Hippocampal formation (tissue), 2 donors: ENCODE results near the gene DNAH3.
A peak's percentile ranks its signal among the peaks of the same experiment; 100 is the strongest.

ENCODE experiments used
- DNase-seq, 2 donors: peaks; one replicate each; lab custom pipeline; 2025; lab: John Stamatoyannopoulos, UW

Gene DNAH3

DNA sequence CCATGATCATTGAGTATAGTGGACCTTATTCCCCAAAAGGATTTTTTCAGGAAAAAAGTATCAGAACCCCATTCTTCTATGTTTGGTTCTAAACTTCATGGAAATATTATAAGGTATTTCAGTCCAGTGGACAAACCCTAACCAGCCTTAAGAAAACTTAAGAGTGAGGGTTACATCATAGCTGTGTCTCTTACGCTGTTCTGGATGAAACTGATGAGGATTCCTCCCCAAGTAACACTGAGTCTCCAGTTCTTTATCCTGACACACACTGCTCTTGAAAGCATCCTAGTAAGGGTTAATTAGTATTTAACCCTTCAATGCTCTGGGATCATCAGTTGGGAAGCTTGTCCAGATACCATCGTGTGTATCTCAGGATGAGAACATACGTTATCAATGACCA, 245.1 kb downstream of the DNAH3 start:
- no peak for DNase-seq

DNA sequence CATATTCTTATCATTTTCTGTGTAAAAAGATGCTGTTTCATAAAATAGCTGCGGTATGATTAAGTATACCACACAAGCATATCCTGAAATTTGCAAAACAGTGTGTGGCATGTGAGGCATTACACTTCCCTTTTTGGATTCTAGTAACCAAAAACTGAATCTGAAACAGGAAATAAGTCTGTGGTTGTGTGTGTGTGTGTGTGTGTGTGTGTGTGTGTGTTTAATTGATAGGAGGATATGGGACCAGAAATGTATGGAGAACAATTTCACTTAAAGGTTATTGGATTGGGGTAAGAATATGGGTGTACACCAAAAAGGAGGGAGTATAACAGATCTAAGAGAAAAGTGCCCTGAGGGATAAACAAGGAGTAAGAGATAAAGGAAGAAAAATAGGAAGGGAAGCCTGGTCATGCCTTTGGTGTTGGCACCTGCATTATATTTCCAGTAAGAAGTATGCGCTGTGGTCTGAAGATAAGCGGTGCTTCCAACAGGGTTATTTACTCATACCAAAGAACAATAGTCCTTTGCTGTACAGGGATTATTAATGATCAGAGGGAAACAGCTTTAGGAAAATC, 246.1 kb downstream of the DNAH3 start:
- DNase-seq = no peak

DNA sequence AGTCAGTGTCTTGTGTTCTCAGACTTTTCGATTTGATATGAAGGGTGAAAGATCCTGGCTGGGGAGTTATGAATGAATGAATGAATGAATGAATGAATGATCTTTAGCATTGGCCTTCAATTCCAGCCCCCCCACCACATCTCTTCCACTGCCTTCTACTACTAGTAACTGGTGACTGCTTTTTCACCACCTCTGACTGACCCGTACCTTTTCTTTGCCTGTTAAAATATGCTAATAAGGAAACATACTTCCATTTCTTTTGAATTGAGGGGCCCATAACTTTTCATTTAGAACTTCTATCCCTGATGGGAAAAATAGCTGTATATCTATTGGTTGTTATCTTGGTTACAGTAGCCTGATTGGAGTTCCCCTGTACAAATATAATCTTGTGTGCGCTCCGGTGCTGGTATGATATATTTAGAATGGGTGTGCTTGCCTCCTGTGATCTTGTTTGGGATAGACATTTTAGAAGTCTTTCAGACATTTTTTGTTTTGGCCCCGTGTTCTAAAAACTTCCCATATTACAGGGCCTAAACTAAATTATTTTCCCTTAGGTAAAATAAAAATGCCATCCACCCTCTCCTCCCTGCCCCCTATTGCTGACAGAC, 246.6 kb downstream of the DNAH3 start:
- no peak for DNase-seq

DNA sequence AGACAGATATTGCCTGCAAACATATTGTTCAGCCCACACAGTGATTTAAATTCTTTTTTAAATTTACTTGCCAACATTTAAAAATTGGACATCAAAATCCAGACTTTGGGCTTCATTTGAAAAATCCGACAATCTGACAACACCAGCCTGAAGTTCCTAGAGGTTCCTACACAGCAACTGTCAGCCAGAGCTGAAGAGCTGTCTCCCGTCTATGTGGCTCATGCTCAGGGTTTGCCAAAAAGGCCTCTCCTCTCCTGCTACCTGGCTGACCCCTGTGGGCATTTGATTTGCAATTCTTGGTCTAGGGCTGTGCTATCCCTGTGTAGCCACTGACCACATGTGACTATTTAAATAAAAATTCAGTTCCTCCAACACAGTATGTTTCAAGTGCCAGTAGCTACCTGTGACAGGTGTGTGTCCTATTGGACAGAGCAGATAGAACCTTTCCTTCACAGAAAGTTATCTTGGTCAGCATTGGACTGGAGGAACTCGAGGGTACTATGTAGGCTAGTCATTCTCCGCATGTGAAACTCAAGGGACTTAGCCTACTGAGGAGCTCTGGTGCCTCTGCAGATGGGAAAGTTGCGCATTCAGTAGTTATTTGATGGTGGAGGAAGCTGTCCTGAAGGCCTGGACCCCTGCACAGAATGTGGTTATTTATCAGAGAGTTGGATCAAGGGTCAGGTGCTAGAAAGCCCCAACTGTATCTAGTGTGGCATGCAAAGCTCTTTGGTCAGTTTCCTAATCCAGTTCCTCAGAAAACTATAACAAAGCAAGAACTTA, 247.3 kb downstream of the DNAH3 start:
- DNase-seq = no peak

DNA sequence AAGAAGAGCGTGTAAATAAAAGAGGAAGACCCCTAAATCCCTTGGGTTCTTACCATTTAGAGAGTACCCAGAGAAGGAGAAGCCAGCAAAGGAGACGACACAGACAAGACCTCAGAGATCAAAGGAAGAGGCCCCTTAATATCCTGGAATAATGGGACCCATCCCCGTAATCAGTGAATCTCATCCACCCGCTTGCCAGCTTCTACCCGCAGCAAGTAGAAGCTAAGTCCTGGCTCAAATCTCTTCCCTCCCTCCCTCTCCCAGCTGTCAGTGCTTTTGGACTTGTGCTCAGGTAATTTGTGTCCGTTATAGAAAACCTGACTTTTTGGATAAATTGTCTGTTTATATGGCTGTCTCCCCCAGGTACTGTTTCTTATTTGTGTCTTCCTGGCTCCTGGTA, 248.2 kb downstream of the DNAH3 start:
- DNase-seq = no peak

DNA sequence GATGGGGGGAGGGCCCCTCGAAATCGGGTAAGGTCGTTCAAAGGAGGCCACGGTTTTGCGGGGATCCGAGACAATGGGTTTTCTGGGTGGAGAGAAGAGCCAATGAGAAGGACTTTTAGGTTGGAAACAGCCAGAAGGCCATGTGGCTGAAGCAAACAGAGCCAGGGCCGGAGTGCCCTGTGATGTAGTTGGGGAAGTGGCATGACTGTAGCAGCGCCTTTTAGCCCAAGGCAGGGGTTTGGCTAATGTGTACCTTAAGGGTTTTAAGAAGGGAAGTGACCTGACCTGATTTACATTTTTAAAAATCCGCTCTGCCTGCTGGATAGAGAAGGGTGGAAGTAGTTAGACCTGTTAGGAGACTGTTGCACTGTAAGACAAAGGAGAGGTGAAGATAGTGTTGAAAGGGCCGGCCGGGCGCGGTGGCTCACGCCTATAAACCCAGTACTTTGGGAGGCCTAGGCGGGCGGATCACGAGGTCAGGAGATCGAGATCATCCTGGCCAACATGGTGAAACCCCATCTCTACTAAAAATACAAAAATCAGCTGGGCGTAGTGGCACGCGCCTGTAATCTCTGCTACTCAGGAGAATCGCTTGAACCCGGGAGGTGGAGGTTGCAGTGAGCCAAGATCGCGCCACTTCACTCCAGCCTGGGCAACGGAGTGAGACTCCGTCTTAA, 249.1 kb downstream of the DNAH3 start:
- DNase-seq = peak in 1 of 2 donors; percentile 36

DNA sequence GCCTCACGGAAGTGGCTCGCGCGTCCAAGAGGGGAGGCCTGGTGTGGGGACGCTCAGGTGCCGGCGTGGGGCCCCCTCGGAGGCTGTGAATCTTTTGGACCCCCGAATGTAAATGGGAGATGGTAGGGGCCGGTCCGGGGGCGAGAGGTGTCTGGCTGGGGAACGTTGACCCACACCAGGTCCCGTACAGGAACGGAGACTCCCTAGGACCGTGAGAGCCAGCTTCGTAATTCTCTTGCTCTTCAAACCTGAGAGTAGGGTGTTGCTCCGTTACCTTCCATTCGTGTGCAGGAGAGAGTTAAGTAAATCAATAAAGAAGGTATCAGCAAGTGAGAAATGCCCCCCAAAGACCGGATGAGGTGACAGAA, 249.6 kb downstream of the DNAH3 start:
- DNase-seq = no peak

DNA sequence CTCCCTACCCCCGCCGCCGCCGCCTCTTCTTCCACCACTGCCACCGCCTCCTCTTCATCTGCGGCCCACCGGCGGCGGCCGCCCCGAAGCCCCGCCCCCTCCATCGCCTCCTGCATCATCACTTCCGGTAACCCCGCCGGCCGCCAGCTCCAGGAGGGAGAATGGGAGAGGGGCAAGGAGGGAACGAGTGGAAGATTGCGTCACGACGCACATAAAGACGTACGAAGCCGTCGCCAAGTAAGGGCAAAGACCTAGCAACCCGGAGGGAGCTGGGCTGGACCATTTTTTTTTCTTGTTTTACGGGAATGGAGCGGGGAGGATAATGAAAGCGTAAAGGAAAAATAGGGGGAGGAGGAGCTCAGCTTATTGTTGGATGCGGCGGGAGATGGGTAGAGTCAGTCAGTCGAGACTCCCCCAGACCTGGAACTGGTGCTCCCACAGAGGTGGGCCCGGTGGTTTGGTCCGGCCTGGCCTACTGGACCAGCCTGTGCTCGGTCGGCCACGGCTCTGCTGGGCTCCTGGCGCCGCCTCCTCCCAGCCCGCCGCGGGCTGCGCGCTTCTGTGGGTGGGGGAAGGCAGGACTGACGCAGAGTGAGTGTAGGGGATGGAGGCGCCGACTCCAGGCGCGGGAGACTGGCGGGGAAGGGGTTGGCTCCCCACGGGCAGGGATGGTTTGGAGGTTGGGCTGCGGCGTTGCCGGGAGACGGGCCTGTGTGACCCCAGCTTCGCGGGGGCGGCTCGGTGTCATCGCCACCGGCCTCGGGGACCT, 250.2 kb downstream of the DNAH3 start, which contains the start of the genes DCUN1D3 and LYRM1:
Gene DCUN1D3 (minus strand): TSS at position 60 of the 769 bp plus-strand sequence. CDS start 37,820 bp downstream, outside the sequence.
Gene LYRM1 (plus strand): TSS at position 473 of the 769 bp plus-strand sequence. CDS start 14,785 bp downstream, outside the sequence.
- peak; percentile 89 to 98 for DNase-seq

DNA sequence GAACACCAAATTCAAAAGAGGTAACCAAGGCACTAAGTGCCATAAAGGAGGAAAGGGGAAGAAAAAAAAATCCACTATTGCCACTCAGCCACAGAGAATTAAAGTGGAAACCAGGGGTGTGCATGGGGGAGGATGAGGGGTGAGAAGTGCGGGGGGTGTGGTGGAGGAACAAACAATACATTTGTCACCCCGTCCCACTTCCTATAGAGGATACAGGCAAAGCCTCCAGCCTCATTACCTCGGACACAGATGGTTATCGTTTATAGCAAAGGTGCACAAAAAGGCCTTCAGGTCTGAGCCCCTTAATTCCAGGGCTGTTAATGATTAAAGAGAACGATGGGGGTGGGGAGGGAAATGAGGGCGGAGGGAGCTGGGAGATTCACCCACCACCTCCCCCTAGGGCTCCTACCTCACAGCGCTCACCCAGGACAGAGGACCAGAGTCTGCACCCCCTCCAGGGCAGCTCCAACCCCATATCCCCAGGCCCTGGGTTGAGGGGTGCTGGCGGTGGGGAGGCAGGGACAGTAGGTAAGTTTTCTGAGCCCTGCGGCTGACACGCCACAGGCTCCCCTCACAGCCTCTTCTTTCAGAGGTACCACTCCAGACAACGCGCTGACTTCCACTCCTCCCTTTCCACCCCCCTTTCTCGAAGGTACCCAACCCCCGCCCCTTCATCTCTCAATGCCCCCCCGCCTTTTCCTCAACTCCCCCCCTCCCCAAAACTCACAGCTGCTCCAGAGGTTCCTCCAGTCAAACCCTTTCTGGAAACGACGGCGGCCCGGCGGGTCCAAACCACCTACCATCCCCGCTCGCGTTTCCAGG, 251.0 kb downstream of the DNAH3 start:
- DNase-seq = no peak

DNA sequence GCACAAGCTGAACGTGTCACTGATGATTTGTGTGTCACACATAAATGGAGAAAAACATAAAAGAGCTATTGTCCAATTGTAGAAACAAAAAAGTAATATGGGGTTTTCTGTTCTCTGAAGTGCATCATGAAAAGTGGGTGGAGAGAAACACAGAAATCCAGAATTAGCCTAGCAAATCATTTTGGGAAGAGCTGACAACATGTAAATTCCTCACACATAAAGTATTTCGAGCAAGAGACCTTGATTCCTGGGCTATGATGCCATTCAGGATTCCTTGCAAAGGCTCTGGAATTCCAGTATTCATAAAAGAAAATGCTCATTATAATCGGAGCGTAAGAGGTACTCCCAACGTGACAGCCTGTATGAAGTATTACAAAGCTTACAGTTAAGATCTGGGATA, 251.6 kb downstream of the DNAH3 start:
- DNase-seq = no peak

DNA sequence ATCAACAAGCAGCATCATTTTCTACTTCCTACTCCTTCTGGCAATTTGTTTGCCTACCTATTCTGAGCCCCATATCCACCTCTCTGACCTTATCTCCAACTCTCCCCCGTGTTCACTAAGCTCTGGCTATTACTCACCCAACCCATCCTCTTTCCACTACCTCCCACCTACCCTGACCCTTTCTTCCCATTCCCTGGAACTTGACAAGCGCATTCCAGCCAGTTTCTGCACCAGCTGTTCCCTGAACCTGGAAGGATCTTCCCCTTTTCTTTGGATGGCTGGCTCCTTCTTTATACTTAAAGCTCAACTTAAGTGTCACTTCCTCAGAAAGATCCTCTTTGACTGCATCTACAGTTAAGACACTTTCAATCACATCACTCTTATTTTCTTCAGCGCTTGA, 252.7 kb downstream of the DNAH3 start:
- no peak for DNase-seq

DNA sequence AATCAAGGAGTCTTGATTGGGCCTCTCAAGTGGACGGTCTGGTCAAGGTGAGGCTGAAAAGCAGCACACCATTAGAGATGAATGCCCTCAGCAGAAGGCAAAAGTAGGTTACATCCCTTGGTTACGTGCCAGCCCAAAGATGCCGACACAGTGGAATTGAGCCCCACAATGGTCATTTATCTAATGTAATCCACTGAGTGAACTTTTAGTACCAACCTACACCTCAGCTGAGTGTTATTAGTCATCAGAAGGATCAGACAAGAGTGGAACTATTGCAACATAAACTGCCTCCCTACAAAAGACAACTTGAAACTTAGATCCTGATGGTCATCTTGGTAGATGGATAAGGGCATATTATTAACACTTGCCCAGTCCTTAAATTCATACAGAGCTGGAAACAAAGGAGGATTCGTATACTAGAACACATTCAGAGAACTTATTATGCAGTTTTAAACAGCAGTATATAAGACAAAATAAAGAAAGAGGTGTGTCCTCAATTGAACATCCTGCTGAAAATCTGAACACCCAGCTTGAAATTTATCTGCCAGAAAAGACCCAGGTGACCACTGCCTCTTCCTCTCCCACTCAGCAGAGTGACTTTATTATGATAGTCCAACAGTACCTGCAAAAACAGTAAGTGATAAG, 253.3 kb downstream of the DNAH3 start:
- DNase-seq = no peak

DNA sequence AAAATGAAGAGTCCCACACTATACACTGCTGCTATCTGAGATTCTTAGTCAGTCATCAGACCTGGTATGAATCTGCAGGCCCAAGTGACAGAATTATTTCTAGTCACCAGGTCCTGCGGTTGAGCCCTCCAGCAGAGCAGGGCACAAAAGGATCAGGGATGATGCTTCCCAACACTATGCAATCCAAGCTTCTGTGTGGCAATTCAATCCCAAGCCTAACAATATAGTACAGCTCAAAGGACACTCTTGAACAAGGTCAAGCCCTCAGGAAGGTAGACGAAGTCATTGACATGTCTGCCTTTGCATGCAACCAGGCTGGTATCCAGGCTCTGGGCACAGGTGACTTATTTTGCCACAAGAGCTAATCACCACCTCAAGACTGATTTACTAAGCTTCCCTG, 256.3 kb downstream of the DNAH3 start:
- no peak for DNase-seq

DNA sequence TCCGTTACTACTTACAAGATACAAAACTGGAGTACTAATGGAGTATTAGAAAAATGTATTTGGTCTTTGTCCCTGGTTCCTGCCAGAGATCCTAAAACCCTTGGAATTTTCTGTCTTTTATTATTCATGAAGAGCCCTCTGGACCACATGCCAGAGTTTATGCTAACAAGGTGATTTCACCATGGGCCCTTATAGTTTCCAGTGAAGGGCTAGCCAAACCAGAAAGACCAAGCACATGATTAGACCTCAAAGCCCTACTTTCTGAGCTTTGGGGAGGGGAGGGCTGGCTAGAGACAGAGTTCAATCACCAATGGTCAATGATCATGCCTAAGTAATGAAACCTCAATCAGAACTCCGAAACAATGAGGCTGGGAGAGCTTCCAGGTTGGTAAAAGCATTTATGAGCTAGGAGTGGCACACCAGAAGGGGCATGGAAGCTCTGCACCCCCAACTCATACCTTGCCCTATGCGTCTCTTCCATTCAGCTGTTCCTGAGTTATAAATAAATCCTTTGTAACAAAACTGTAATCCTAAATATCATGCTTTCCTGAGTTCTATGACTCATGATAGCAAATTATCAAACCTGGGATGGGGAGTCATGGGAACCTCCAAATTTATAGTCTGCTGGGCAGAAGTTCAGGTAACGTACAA, 260.9 kb downstream of the DNAH3 start:
- DNase-seq = no peak

DNA sequence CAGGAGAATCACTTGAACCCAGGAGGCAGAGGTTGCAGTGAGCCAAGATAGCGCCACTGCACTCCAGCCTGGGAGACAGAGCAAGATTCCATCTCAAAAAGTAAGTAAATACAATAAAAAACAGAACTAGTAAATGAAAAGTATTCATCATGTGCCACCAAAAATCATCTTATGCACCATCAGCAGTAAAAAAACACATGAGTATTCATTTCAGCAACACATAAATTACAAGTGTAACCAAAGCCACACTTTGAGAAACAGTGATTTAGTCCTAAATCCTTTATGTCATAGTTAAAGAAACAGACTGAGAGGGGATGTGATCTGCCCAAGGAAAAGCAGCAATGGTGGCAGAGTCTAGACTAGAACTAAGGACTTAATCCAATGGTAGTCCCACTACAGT, 263.4 kb downstream of the DNAH3 start:
- DNase-seq = no peak

DNA sequence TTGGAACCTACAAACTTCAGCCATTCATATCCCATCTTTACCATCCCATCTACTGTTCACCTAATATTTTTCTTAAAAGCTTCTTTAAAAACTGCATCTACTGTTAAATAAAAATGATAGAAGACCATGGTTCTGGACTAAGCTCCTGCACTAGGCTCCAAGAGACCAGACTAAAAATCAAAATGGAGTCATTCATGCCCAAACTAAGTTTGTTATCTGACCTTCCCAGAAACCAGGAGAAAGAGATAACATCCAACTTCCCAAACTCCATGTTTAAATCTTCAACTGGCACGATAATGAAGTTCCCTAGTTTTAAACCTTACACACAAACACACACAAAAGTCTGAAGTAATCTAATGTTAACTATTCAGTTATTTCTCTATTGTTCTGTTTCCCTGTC, 264.3 kb downstream of the DNAH3 start:
- DNase-seq = no peak

DNA sequence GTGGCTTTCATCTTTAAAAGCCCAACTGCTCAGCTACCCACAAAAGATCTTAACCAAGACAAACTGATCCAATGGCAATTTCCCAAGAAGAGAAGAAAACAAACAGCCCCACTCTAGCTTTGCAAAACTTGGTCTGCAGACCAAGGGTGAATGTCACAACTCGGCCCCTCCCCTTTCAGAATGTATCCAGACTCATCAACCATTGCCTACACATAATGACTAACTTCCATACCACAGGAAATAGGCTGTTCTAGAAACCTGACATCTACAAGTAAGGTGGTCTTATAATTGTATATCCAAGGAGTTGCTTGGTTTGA, 266.4 kb downstream of the DNAH3 start:
- DNase-seq = no peak

DNA sequence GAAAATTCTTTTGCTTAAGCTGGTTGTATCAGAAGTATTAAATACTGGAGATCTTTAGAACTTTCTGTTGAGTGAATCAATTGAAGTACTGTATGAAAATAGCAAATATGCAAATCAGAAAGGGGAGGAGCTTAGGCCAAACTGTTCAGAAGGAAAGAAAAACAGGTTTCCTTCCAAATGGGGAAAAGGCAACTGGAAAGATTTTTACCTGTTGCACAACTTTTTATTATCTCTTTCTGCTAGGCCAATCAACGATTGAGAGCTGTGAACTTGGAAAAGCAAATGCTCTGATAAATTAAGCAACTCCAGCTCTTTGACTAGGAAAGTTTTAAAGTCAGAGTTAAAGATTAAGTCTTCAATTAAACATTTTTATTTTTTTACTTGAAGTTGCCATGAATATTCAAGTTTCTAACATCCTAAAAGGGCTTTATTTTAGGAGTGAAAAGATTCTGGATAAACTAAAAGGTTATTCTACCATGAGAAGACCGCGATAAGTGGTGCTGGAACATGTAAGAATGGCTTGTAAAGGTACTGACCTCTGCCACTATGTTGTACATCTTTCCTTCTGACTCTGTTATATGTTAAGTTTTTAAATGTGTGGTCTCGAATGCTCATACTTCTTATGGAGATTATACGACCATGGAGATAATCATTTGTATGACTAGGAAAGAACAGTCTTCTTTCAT, 266.9 kb downstream of the DNAH3 start:
- DNase-seq = no peak
